ENCODE data around the gene PPP1R36.
"Not testable (repeated sequence)": the region's sequence is repeated elsewhere in the genome, so short reads cannot be mapped to it uniquely, and the experiment has no call there.

PPP1R36 gene

DNA sequence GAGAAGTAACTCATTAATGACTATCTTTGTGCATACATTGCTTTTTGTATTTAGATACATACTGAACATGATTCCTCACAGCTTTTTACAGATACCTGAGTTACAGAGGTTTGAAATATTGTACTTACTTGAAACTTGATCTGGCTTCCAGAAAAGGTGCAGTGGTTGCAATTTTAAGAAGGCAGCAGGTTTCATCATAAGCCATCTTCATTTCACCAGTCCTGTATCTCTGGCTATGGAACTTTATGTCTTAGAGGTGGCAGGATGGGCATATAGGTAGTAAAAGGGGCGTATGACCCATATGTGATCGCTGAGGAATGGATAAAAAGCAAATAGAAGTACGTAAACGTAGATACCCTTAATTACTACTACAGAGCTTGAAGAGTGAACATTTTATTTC is 31.5 kb upstream of the PPP1R36 start:
- DNase-seq (ENCODE audit: low read depth): no peak

DNA sequence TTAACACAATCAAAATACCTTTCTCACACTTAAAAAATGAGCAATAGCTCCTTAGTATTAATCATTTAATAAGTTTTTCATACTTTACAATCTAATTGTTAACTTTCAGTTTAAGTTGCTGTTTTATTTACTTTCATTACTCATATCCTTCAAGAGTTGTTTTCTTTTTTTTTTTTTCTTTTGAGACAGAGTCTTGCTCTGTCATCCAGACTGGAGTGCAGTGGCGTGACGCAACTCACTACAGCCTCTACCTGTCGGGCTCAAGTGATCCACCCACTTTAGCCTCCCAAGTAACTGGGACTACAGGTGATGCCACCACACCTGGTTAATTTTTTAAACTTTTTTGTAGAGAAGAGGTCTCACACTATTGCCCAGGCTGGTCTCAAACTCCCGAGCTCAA is 29.1 kb upstream of the PPP1R36 start:
- no peak for DNase-seq (ENCODE audit: low read depth)

DNA sequence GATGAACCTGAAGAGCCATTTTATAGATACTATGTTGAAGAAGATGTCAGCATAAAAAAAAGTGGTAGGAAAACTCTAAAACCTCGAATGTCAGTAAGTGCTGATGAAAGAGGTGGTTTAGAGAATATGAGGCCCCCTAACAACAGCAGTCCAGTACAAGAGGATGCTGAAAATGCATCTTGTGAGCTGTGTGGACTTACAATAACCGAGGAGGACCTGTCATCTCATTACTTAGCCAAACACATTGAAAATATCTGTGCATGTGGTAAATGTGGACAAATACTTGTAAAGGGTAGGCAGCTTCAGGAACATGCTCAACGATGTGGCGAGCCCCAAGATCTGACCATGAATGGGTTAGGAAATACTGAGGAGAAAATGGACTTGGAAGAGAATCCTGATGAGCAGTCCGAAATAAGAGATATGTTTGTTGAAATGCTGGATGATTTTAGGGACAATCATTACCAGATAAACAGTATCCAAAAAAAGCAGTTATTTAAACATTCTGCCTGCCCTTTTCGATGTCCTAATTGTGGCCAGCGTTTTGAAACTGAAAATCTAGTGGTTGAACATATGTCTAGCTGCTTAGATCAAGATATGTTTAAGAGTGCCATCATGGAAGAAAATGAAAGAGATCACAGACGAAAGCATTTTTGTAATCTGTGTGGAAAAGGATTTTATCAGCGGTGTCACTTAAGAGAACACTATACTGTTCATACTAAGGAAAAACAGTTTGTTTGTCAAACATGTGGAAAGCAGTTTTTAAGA is 27.0 kb upstream of the PPP1R36 start:
- DNase-seq (ENCODE audit: low read depth): no peak

DNA sequence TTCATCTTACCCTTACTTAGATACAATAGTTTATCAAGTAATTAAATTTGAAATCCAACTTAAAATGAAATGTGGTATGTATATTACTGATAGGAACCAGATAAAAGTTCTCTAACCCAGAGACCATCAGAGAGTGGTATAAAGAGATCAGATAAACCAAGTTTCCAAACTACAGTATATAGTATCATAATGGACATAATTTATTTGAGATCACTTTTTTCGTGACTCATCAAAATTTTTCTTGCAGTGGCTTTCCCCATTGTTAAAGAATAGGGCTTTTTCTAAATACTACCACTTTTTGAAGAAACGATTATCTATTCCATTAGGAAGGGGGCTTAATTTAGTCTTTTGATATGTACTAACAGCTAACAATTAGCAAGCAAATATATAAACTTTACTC is 24.4 kb upstream of the PPP1R36 start:
- DNase-seq (ENCODE audit: low read depth): no peak

DNA sequence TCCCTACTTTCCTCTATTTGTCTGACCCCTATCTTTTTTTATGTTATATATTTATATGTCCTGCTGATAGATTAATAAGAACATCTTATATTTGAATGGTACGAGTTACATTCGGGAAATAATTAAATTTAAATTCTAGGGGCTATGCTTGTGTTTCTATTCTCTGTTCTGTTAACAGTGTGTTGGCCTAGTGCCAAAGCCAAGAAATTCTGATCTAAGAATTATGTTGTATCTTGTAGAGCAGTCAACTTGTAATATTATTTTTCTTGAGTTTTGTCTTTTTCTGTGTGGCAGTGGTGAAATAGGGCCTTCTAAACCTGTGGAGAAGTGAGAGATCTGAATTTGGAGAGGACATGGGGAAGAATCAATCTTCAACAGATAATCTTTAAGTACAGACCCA is 18.2 kb upstream of the PPP1R36 start:
- no peak for DNase-seq (ENCODE audit: low read depth)

DNA sequence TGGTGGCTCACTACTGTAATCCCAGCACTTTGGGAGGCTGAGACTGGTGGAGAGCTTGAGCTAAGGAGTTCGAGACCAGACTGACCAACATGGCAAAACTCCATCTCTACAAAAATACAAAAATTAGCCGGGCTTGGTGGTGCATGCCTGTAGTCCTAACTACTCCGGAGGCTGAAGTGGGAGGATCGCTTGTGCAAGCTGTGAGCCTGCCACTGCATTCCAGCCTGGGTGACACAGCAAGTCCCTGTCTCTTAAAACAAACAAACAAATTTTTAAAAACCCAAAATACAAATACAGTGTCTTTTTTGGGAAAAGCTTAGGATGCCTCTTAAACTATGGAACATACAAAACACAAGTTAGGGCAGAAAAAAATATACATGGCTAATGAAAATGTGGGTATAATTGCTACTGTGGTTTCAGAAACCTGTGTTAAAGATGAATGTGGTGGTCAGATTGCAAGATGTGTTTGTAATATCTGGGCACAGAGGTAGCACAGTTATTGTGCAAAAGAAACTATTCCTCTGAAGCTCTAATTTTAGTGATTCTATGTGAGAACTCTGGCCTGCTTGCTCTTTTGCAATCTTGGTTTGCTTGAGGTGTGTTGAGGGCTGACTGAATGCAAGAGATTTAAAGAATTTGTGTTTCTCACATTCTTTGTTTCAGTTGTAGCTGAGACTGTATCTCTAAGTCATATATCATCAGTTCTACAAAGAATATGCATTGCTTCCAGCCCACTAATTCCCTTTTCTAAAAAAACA is 13.1 kb upstream of the PPP1R36 start:
- no peak for DNase-seq (ENCODE audit: low read depth)

DNA sequence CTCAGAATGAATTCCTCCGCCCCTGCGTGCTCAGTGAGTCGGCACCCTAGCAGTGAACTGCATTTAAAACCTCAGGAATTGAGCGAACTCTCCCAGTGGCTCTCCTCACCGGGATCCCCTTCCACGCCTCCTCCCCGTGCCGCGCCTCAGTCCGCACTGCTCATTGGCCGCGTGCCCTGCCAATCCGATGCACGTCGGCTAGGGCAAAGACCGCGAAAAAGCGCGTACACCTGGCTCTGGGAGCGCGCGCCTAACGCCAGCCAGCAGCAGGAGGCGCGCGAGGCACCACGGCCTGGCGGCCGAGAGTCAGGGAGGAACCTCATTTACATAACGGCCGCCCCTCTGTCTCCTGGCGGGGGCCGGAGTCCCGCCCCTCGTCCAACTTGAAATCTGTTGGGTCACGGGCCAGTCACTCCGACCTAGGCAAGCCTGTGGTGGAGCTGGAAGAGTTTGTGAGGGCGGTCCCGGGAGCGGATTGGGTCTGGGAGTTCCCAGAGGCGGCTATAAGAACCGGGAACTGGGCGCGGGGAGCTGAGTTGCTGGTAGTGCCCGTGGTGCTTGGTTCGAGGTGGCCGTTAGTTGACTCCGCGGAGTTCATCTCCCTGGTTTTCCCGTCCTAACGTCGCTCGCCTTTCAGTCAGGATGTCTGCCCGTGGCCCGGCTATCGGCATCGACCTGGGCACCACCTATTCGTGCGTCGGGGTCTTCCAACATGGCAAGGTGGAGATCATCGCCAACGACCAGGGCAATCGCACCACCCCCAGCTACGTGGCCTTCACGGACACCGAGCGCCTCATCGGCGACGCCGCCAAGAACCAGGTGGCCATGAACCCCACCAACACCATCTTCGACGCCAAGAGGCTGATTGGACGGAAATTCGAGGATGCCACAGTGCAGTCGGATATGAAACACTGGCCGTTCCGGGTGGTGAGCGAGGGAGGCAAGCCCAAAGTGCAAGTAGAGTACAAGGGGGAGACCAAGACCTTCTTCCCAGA is 9.3 kb upstream of the PPP1R36 start, which contains the start of gene HSPA2:
Gene HSPA2, plus strand, starts transcription at position 534 of the 995 bp plus-strand sequence. Its CDS starts 109 bp downstream, at position 643.
- DNase-seq (ENCODE audit: low read depth): peak; percentile 93

DNA sequence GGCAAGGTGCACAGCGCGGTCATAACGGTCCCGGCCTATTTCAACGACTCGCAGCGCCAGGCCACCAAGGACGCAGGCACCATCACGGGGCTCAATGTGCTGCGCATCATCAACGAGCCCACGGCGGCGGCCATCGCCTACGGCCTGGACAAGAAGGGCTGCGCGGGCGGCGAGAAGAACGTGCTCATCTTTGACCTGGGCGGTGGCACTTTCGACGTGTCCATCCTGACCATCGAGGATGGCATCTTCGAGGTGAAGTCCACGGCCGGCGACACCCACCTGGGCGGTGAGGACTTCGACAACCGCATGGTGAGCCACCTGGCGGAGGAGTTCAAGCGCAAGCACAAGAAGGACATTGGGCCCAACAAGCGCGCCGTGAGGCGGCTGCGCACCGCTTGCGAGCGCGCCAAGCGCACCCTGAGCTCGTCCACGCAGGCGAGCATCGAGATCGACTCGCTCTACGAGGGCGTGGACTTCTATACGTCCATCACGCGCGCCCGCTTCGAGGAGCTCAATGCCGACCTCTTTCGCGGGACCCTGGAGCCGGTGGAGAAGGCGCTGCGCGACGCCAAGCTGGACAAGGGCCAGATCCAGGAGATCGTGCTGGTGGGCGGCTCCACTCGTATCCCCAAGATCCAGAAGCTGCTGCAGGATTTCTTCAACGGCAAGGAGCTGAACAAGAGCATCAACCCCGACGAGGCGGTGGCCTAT is 8.3 kb upstream of the PPP1R36 start:
- DNase-seq (ENCODE audit: low read depth): no peak

DNA sequence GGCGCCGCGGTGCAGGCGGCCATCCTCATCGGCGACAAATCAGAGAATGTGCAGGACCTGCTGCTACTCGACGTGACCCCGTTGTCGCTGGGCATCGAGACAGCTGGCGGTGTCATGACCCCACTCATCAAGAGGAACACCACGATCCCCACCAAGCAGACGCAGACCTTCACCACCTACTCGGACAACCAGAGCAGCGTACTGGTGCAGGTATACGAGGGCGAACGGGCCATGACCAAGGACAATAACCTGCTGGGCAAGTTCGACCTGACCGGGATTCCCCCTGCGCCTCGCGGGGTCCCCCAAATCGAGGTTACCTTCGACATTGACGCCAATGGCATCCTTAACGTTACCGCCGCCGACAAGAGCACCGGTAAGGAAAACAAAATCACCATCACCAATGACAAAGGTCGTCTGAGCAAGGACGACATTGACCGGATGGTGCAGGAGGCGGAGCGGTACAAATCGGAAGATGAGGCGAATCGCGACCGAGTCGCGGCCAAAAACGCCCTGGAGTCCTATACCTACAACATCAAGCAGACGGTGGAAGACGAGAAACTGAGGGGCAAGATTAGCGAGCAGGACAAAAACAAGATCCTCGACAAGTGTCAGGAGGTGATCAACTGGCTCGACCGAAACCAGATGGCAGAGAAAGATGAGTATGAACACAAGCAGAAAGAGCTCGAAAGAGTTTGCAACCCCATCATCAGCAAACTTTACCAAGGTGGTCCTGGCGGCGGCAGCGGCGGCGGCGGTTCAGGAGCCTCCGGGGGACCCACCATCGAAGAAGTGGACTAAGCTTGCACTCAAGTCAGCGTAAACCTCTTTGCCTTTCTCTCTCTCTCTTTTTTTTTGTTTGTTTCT is 7.6 kb upstream of the PPP1R36 start:
- no peak for DNase-seq (ENCODE audit: low read depth)

DNA sequence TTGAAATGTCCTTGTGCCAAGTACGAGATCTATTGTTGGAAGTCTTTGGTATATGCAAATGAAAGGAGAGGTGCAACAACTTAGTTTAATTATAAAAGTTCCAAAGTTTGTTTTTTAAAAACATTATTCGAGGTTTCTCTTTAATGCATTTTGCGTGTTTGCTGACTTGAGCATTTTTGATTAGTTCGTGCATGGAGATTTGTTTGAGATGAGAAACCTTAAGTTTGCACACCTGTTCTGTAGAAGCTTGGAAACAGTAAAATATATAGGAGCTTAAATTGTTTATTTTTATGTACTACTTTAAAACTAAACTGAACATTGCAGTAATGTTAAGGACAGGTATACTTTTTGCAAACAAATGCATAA is 6.9 kb upstream of the PPP1R36 start:
- DNase-seq (ENCODE audit: low read depth): no peak

DNA sequence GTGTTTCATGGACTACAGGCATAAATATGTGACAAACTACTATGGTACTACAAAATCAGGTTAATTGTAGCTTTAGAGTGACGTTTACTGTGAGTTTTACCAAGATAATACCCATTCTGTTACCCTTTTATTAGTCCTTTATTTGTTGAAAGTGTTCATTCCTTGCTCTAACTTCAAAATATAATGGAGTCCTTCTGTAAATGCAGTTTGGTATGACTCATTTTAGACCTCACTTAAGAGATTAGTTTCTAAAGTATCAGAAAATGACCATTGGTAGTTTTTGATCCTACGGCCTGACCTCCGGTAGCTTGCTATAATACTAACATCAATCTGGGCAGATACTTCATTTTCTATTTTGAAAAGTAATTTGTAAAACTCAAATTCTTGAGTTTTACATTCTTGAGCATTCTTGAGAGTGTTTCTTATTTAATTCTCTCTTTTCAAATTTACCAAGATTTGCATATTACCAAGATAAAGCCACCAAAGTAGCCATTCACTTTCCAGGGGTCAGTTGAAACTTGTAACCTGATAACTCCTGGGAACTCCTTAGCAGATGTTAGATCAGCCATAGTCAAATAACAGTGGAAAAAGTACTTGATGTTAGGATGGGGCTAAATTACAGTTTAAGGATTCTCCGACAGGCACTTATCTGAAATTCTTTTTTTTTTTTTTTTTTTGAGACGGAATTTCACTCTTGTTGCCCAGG is 5.0 kb upstream of the PPP1R36 start:
- DNase-seq (ENCODE audit: low read depth): no peak

DNA sequence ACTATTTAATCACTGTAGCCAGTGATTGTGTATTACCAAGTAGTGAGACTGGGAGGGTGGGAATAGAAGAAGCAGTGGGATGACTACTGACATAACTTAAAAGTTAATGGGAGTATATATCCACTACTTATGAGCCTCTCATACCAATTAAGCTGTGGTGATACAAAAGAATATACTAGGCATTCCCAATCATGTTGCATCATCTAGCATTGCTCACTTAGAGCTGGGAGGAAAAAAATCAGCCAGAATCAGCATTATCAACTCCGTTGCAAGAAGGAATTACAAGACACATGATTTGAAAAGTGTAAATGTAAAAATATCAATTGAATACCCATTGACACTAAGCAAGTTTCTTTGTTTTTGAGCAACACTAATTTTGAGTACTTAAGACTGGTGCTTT is 745 bp upstream of the PPP1R36 start:
- no peak for DNase-seq (ENCODE audit: low read depth)

DNA sequence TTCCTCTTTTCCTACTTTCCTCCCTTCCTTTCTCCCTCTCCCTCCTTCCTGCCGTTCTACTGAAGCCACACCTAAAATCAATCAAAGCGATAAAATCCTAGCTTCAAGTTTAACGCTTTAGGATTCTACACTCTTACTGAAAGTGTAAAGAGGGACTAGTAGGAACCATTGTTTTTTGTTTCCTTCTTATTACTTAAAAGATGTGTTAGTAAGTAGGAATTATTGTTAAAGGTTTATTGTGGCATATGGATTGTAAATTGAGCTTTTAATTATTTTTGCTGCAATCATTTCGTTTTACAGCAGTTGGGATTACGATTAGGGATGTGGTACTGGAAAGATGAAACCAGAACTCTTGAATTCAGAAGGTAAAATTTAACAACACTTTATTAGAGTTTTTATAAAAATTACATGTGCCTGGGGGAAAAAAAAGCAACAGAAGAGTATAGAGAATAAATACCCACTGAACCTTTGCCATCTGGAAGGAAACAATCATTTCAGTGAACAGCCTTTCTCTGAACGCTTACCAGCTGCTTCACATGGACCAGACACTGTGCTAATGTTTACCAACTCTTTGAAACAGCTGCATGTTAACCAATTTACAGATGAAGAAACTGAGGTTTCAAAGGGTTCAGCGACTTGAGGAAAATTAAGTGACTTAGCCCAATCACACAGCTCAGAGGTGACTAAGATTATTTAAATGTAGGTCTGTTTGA is 1.0 kb downstream of the PPP1R36 start:
- no peak for DNase-seq (ENCODE audit: low read depth)

DNA sequence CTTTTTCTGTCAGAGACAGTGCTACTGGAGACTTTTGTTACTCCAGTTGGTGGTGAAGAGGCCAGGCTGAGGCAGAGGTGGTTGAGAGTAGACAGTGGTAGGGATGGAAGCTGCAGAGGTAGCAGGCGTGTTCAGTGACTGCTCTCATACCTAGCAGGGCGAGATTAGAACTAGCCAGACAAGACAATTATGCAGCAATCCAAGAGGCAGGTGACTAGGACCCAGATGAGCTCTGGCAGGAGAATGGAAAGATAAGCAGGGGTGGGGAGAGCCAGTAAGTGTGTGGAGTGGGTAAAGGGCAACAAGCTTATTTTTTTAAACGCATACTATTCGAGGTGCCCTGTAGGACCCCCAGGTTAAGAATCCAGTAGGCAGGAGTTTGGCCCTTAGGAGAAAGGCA is 4.8 kb downstream of the PPP1R36 start:
- no peak for DNase-seq (ENCODE audit: low read depth)

DNA sequence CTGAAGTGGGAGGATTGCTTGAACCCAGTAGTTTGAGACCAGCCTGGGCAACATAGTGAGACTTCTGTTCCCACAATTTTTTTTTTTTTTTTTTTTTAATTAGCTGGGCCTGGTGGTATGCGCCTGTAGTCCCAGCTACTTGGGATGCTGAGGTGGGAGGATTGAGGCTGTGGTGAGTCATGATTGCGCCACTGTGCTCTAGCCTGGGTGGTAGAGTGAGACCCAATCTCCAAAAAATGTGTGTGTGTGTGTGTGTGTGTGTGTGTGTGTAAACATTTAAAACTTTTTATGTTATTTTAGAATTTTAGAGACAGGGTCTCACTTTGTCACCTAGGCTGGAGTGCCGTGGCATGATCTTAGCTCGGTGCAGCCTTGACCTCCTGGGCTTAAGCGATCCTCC is 6.8 kb downstream of the PPP1R36 start:
- DNase-seq (ENCODE audit: low read depth): no peak

DNA sequence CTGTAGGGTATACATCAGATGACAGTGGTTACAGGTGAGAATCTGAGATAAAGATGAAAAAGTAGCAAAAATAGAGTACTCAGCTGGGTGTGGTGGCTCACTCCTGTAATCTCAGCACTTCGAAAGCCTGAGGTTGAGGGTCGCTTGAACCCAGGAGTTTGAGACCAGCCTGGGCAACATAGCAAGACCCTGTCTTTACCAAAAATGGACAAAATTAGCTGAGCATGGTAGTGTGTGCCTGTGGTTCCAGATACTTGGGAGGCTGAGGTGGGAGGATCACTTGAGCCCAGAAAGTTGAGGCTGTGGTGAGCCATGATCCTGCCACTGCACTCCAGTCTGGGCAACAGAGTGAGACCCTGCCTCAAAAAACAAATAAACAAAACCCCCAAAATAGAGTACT is 8.5 kb downstream of the PPP1R36 start:
- DNase-seq (ENCODE audit: low read depth): not testable (repeated sequence)

DNA sequence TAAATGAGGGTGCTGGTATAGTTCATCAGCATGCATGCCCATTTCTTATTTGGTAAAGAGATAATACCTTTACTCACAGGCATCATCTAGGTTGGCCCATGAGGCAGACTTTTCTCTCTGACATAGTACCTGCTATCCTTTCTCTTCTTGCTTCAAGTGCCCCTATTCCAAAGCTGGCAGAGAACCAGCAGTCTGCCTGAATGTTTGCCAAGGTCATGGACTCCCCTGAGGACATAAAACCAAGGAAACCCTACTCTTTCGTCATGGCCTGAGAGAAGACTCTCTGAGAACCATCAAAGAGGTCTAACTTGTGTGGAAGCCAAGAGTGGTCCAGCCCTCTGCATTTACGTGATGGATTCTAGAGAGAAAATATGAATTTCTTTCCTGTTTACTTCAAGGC is 11.9 kb downstream of the PPP1R36 start:
- DNase-seq (ENCODE audit: low read depth): no peak

DNA sequence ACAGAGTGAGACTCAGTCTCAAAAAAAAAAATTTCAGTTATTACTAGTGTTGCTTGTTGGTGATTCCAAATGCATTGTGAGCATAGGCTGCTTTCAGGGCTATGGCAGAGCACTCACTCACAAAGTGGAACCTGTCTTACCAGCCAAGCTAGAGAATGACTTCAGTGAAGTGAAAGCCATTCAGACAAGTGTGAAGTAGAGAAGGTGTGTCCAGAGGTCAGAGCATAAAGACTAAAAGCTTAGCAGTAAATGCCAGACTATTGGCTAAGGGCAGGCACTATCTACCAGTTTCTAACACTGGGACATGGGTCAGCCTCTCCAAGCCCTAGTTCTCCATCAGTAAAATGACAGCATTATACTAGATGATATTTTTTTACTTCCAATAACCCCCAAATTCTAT is 12.7 kb downstream of the PPP1R36 start:
- no peak for DNase-seq (ENCODE audit: low read depth)

DNA sequence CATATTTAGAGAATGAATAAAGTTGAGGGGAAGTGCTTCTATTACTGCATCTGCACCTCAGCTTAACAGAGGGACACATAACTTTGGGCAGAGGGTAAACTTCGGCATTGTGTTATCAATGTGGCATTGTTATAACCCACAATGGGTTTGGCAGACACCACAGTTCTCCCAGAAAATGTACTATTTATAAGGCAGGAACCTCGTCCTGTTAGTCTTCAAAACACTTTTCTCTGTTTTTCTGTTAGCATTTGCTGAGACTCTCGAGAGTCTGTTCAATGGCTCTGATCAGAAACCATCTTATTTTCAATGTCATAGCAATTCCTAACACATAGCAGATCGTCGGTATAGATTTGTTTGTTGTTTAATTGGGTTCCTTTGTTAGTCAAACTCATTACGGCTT is 13.9 kb downstream of the PPP1R36 start:
- DNase-seq (ENCODE audit: low read depth): no peak
